Vagina (tissue), 2 donors: ENCODE measurements around the gene ZNF787. TPM values are rescaled to one million over a fixed set of nuclear protein-coding genes. Genes with fewer than 3 reads are reported as not detected.

Experiments
- DNase-seq, 2 donors: peaks; one replicate each; pipeline ENCODE4 v3.0.0-alpha.2; 2017; ENCODE audit errors: extremely low spot score in 2 of 2
- H3K27ac ChIP-seq: fragments of 200-600 bp; sonication (generic); one replicate; pipeline ENCODE4 v1.5.1; 2019
- H3K27me3 ChIP-seq: fragments of 200-600 bp; sonication (generic); one replicate; pipeline ENCODE4 v1.5.1; 2019
- H3K36me3 ChIP-seq, 2 donors: fragments of 200-600 bp; sonication (generic); one replicate each; pipeline ENCODE4 v1.5.1; 2017 to 2019
- H3K4me1 ChIP-seq: fragments of 200-600 bp; sonication (generic); one replicate; pipeline ENCODE4 v1.5.1; 2019
- H3K4me3 ChIP-seq, 2 donors: fragments of 200-600 bp; sonication (generic); 1 replicate in 1 of 2; 2 replicates in 1 of 2; pipeline ENCODE4 v1.5.1; 2016 to 2019
- H3K9me3 ChIP-seq: fragments of 200-600 bp; sonication (generic); one replicate; pipeline ENCODE4 v1.5.1; 2019
- CTCF ChIP-seq, 3 experiments: fragments of 450-650 bp in 2 of 3; fragments of 200-600 bp in 1 of 3; sonication (generic) in 1 of 3; IDR thresholded peaks; one replicate each; pipeline ENCODE4 v1.5.1; 2017 to 2019; ENCODE audit warnings: antibody characterized with exemption in 3 of 3, mild to moderate bottlenecking in 2 of 3, moderate library complexity in 2 of 3
- POLR2A ChIP-seq, 2 donors: fragments of 450-650 bp; IDR thresholded peaks; one replicate each; pipeline ENCODE4 v1.6.1; 2017; ENCODE audit warnings: antibody characterized with exemption in 2 of 2, mild to moderate bottlenecking in 2 of 2, moderate library complexity in 2 of 2
- POLR2AphosphoS5 ChIP-seq, 2 donors: sonication (generic); formaldehyde crosslinking; IDR thresholded peaks; one replicate each; pipeline ENCODE4 v1.9.0; 2017; ENCODE audit warnings: antibody characterized with exemption in 2 of 2, mild to moderate bottlenecking in 2 of 2, low read depth in 1 of 2; ENCODE audit not compliant: insufficient read depth in 1 of 2
- intact Hi-C: fragments of 100-400 bp; cut with DNase I; formaldehyde crosslinking; loops from one replicate; pipeline ENCODE4 v1.15.1; 2023
- total RNA-seq: library from RNA; depleted of rRNA; stranded (reverse); fragments of >200 nt; gene quantifications from one replicate; pipeline ENCODE4 v1.2.3, GENCODE V29; 2016

ZNF787 gene
- total RNA-seq, 1 donor from 2014 or later: 13.5 TPM

GRCh38 chr19:56097776-56098175 lies 23.3 kb downstream of the ZNF787 start:
- Histone ChIP-seq H3K4me3 (no peak overlapping the region), H3K27me3 (no peaks in the 10 kb centered on the region), H3K9me3 (no peaks in the 10 kb centered on the region), H3K4me1 (no peaks in the 10 kb centered on the region), H3K36me3 (peaks cover 0 to 7% of the 10 kb centered on the region in 2 donors), H3K27ac (no peak overlapping the region)
- intact Hi-C loops: no loop called here
- no peak for TF ChIP-seq CTCF (IDR thresholded peaks at IDR 0.05)
- TF ChIP-seq POLR2AphosphoS5 (IDR thresholded peaks at IDR 0.05; ENCODE audit: insufficient read depth in 1 of 2, low read depth in 1 of 2): no peak
- TF ChIP-seq POLR2A (IDR thresholded peaks at IDR 0.05): no peak
- no peak for DNase-seq

GRCh38 chr19:56097306-56097705 lies 23.8 kb downstream of the ZNF787 start:
- H3K9me3 ChIP-seq: no peaks in the 10 kb centered on the region
- no peak overlapping the region for H3K4me3 ChIP-seq
- H3K4me1 ChIP-seq: no peaks in the 10 kb centered on the region
- intact Hi-C loops: no loop called here
- H3K36me3 ChIP-seq: peaks cover 0 to 7% of the 10 kb centered on the region in 2 donors
- H3K27ac ChIP-seq: no peak overlapping the region
- H3K27me3 ChIP-seq: no peaks in the 10 kb centered on the region
- TF ChIP-seq POLR2AphosphoS5 (IDR thresholded peaks at IDR 0.05; ENCODE audit: insufficient read depth in 1 of 2, low read depth in 1 of 2): no peak
- no peak for TF ChIP-seq CTCF (IDR thresholded peaks at IDR 0.05)
- TF ChIP-seq POLR2A (IDR thresholded peaks at IDR 0.05): no peak
- DNase-seq: no peak

- Histone ChIP-seq H3K9me3 (no peaks in the 10 kb centered on the region), H3K4me3 (no peak overlapping the region), H3K4me1 (peaks cover under 1% of the 10 kb centered on the region), H3K36me3 (peaks cover 0 to 7% of the 10 kb centered on the region in 2 donors), H3K27ac (no peak overlapping the region), H3K27me3 (no peaks in the 10 kb centered on the region)
- DNase-seq: no peak
- intact Hi-C loops: no loop called here
- no peak for TF ChIP-seq POLR2AphosphoS5 (IDR thresholded peaks at IDR 0.05; ENCODE audit: insufficient read depth in 1 of 2, low read depth in 1 of 2)
- no peak for TF ChIP-seq POLR2A (IDR thresholded peaks at IDR 0.05)
- no peak for TF ChIP-seq CTCF (IDR thresholded peaks at IDR 0.05)
These were observed 24.4 kb downstream of the ZNF787 start for GRCh38 chr19:56096665-56097064.

GRCh38 chr19:56094449-56094848 lies 26.6 kb downstream of the ZNF787 start:
- Histone ChIP-seq H3K27me3 (no peaks in the 10 kb centered on the region), H3K4me3 (no peak overlapping the region), H3K9me3 (no peaks in the 10 kb centered on the region), H3K27ac (no peak overlapping the region), H3K36me3 (peaks cover 0 to 13% of the 10 kb centered on the region in 2 donors), H3K4me1 (peaks cover 12% of the 10 kb centered on the region)
- DNase-seq: no peak
- TF ChIP-seq CTCF (IDR thresholded peaks at IDR 0.05) (no peak), POLR2AphosphoS5 (IDR thresholded peaks at IDR 0.05; ENCODE audit: insufficient read depth in 1 of 2, low read depth in 1 of 2) (no peak), POLR2A (IDR thresholded peaks at IDR 0.05) (no peak)
- intact Hi-C loops: loop anchor here (5.0 kb wide), 1 partner anchor 68 kb away; no protein-coding TSS in a partner anchor

GRCh38 chr19:56092685-56093631 lies 28.1 kb downstream of the ZNF787 start:
- Histone ChIP-seq H3K36me3 (peaks cover 0 to 10% of the 10 kb centered on the region in 2 donors), H3K4me3 (no peak overlapping the region), H3K4me1 (peaks cover 12% of the 10 kb centered on the region), H3K27ac (no peak overlapping the region), H3K27me3 (no peaks in the 10 kb centered on the region), H3K9me3 (no peaks in the 10 kb centered on the region)
- TF ChIP-seq CTCF (IDR thresholded peaks at IDR 0.05) (no peak), POLR2AphosphoS5 (IDR thresholded peaks at IDR 0.05; ENCODE audit: insufficient read depth in 1 of 2, low read depth in 1 of 2) (no peak), POLR2A (IDR thresholded peaks at IDR 0.05) (no peak)
- no peak for DNase-seq
- intact Hi-C loops: loop anchor here (5.0 kb wide), 1 partner anchor 69 kb away; no protein-coding TSS in a partner anchor
